ENCODE data around the gene TMEM151B. TPM values are rescaled to one million over a fixed set of nuclear protein-coding genes. Genes with fewer than 3 reads are reported as not detected.

Gene TMEM151B
- total and polyA plus RNA-seq, 9 of the 15 experiments (the other 6 are each of a cell fraction or from before 2014, with no cell fraction given), result not detected

DNA sequence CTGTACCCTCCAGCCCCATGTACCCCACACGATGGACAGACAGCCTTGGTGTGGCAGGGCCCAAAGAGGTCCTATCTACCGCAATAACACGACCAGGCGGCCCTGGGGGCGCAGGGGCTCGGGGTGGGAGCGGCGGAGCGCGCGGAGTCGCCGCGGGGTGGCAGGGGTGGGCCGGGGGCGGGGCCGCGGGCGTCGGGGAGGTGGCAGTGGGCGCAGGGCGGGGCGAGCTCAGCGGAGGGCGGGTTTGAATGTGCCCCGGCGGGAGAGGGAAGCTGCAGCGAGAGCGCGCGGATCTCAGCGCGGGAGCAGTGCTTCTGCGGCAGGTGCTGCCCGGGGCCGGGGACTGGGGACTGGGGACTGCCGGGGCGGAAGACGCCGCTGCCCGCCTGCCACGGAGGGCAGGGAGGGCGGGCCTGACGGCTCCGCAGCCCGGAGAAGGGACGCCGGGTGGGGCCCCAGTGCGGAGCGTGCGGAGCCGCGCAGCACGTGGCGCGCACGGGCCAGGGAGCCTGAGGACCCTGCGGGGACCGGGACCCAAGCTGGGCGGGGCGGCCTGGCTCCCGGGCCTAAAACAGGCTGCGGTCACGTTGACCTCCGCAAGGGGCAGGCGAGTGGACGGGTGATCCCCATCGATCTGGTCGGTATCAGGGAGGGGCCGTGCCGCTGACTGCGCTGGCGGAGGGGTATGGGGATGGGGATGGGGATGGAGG is 46.8 kb upstream of the TMEM151B start, which contains the start of gene SLC29A1 (continued):
- TF ChIP-seq, protein P1, sequence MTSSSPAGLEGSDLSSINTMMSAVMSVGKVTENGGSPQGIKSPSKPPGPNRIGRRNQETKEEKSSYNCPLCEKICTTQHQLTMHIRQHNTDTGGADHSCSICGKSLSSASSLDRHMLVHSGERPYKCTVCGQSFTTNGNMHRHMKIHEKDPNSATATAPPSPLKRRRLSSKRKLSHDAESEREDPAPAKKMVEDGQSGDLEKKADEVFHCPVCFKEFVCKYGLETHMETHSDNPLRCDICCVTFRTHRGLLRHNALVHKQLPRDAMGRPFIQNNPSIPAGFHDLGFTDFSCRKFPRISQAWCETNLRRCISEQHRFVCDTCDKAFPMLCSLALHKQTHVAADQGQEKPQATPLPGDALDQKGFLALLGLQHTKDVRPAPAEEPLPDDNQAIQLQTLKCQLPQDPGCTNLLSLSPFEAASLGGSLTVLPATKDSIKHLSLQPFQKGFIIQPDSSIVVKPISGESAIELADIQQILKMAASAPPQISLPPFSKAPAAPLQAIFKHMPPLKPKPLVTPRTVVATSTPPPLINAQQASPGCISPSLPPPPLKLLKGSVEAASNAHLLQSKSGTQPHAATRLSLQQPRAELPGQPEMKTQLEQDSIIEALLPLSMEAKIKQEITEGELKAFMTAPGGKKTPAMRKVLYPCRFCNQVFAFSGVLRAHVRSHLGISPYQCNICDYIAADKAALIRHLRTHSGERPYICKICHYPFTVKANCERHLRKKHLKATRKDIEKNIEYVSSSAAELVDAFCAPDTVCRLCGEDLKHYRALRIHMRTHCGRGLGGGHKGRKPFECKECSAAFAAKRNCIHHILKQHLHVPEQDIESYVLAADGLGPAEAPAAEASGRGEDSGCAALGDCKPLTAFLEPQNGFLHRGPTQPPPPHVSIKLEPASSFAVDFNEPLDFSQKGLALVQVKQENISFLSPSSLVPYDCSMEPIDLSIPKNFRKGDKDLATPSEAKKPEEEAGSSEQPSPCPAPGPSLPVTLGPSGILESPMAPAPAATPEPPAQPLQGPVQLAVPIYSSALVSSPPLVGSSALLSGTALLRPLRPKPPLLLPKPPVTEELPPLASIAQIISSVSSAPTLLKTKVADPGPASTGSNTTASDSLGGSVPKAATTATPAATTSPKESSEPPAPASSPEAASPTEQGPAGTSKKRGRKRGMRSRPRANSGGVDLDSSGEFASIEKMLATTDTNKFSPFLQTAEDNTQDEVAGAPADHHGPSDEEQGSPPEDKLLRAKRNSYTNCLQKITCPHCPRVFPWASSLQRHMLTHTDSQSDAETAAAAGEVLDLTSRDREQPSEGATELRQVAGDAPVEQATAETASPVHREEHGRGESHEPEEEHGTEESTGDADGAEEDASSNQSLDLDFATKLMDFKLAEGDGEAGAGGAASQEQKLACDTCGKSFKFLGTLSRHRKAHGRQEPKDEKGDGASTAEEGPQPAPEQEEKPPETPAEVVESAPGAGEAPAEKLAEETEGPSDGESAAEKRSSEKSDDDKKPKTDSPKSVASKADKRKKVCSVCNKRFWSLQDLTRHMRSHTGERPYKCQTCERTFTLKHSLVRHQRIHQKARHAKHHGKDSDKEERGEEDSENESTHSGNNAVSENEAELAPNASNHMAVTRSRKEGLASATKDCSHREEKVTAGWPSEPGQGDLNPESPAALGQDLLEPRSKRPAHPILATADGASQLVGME (CRISPR knock-in tag; IDR thresholded peaks at IDR 0.05), result no peak
- TF ChIP-seq BACH1 (tag; IDR thresholded peaks at IDR 0.05), result no peak
- no peak for TF ChIP-seq KLF16 (IDR thresholded peaks at IDR 0.05)
- TF ChIP-seq, protein P2, sequence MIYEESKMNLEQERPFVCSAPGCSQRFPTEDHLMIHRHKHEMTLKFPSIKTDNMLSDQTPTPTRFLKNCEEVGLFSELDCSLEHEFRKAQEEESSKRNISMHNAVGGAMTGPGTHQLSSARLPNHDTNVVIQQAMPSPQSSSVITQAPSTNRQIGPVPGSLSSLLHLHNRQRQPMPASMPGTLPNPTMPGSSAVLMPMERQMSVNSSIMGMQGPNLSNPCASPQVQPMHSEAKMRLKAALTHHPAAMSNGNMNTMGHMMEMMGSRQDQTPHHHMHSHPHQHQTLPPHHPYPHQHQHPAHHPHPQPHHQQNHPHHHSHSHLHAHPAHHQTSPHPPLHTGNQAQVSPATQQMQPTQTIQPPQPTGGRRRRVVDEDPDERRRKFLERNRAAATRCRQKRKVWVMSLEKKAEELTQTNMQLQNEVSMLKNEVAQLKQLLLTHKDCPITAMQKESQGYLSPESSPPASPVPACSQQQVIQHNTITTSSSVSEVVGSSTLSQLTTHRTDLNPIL (CRISPR knock-in tag; IDR thresholded peaks at IDR 0.05), result no peak
- TF ChIP-seq, protein P3, sequence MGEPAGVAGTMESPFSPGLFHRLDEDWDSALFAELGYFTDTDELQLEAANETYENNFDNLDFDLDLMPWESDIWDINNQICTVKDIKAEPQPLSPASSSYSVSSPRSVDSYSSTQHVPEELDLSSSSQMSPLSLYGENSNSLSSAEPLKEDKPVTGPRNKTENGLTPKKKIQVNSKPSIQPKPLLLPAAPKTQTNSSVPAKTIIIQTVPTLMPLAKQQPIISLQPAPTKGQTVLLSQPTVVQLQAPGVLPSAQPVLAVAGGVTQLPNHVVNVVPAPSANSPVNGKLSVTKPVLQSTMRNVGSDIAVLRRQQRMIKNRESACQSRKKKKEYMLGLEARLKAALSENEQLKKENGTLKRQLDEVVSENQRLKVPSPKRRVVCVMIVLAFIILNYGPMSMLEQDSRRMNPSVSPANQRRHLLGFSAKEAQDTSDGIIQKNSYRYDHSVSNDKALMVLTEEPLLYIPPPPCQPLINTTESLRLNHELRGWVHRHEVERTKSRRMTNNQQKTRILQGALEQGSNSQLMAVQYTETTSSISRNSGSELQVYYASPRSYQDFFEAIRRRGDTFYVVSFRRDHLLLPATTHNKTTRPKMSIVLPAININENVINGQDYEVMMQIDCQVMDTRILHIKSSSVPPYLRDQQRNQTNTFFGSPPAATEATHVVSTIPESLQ (CRISPR knock-in tag; IDR thresholded peaks at IDR 0.05), result no peak
- TF ChIP-seq, protein P4, sequence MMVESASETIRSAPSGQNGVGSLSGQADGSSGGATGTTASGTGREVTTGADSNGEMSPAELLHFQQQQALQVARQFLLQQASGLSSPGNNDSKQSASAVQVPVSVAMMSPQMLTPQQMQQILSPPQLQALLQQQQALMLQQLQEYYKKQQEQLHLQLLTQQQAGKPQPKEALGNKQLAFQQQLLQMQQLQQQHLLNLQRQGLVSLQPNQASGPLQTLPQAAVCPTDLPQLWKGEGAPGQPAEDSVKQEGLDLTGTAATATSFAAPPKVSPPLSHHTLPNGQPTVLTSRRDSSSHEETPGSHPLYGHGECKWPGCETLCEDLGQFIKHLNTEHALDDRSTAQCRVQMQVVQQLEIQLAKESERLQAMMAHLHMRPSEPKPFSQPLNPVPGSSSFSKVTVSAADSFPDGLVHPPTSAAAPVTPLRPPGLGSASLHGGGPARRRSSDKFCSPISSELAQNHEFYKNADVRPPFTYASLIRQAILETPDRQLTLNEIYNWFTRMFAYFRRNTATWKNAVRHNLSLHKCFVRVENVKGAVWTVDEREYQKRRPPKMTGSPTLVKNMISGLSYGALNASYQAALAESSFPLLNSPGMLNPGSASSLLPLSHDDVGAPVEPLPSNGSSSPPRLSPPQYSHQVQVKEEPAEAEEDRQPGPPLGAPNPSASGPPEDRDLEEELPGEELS (CRISPR knock-in tag; IDR thresholded peaks at IDR 0.05; ENCODE audit: borderline replicate concordance), result no peak; the same call in 1 of the 2 replicates
- no peak for TF ChIP-seq TRIM28 (IDR thresholded peaks at IDR 0.05)
- peak; percentile 75 for TF ChIP-seq TBP (optimal IDR thresholded peaks at IDR 0.05; ENCODE audit: low read depth, low read length)
- TF ChIP-seq STAG1 (CRISPR knock-in tag; IDR thresholded peaks at IDR 0.05; ENCODE audit: borderline replicate concordance), result no peak
- no peak for TF ChIP-seq CEBPB (tag; IDR thresholded peaks at IDR 0.05)
- no peak for TF ChIP-seq ELF4 (CRISPR knock-in tag; IDR thresholded peaks at IDR 0.05)
- TF ChIP-seq, protein P5, sequence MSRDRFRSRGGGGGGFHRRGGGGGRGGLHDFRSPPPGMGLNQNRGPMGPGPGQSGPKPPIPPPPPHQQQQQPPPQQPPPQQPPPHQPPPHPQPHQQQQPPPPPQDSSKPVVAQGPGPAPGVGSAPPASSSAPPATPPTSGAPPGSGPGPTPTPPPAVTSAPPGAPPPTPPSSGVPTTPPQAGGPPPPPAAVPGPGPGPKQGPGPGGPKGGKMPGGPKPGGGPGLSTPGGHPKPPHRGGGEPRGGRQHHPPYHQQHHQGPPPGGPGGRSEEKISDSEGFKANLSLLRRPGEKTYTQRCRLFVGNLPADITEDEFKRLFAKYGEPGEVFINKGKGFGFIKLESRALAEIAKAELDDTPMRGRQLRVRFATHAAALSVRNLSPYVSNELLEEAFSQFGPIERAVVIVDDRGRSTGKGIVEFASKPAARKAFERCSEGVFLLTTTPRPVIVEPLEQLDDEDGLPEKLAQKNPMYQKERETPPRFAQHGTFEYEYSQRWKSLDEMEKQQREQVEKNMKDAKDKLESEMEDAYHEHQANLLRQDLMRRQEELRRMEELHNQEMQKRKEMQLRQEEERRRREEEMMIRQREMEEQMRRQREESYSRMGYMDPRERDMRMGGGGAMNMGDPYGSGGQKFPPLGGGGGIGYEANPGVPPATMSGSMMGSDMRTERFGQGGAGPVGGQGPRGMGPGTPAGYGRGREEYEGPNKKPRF (IDR thresholded peaks at IDR 0.05; ENCODE audit: low read depth, low read length), result no peak
- no peak for TF ChIP-seq MECOM (CRISPR knock-in tag; IDR thresholded peaks at IDR 0.05)
- TF ChIP-seq ASH1L (IDR thresholded peaks at IDR 0.05; ENCODE audit: borderline replicate concordance, low read depth, partially characterized antibody), result no peak

Data from K562 (cell line).